K562 (cell line): ENCODE results near the gene KNTC1. TPM values are rescaled to one million over a fixed set of nuclear protein-coding genes. Genes with fewer than 3 reads are reported as not detected.

Experiments used
- ATAC-seq: fragments of 200-7000 bp; cut with Tn5 transposase; 3 replicates; pipeline ENCODE4 v1.9.1; 2020; ENCODE audit warnings: moderate library complexity
- BruUV-seq: library from RNA; stranded (reverse); fragments of 400-500 nt; replicated peaks from 2 replicates; lab custom pipeline; 2021; lab: Mats Ljungman, UMichigan
- CTCF ChIA-PET: fragments of 300-600 bp; formaldehyde crosslinking; extraction: SDS; loops from one replicate; lab custom pipeline; 2021; ENCODE audit warnings: low intra/inter-chr PET ratio; lab: Yijun Ruan, JAX
- POLR2A ChIA-PET: fragments of 300-600, 350-650 bp; sonication (Branson Sonifier 250); formaldehyde crosslinking; extraction: SDS; loops from one replicate; lab custom pipeline; 2021; ENCODE audit warnings: antibody characterized with exemption, inconsistent platforms; lab: Yijun Ruan, JAX
- DNase-seq, 4 experiments: peaks; one replicate each; pipeline versions ENCODE4 v3.0.0 to v3.0.0-alpha.2; 2011 to 2018; ENCODE audit warnings: low spot score in 3 of 4, mixed read lengths in 3 of 4; ENCODE audit errors: extremely low read depth in 1 of 4
- FAIRE-seq: peaks from 2 replicates; lab custom pipeline; 2011; peaks lifted over from hg19 to GRCh38; lab: Jason Lieb, UNC
- H2AFZ ChIP-seq: 2 replicates; pipeline ENCODE4 v1.6.0; 2011; ENCODE audit warnings: low read depth, low read length, control low read depth, inconsistent platforms
- H3K27ac ChIP-seq: fragments of 200-600 bp; 3 replicates; pipeline ENCODE4 v1.8.0; 2011; ENCODE audit warnings: low read depth, mild to moderate bottlenecking, control low read depth, inconsistent platforms, low read length, moderate library complexity, mixed read lengths; ENCODE audit errors: extremely low read depth
- H3K27me3 ChIP-seq, 2 experiments: fragments of 300-600 bp in 1 of 2; 2 replicates in 1 of 2; 3 replicates in 1 of 2; pipeline versions ENCODE4 v1.6.0 to v1.8.0; 2011; ENCODE audit warnings: inconsistent platforms in 2 of 2, low read length in 2 of 2, mild to moderate bottlenecking in 1 of 2, mixed read lengths in 1 of 2, moderate library complexity in 1 of 2; ENCODE audit not compliant: control insufficient read depth in 2 of 2, insufficient read depth in 2 of 2
- H3K36me3 ChIP-seq: fragments of 300-600 bp; 3 replicates; pipeline ENCODE4 v1.8.0; 2011; ENCODE audit warnings: mild to moderate bottlenecking, low read length, inconsistent platforms; ENCODE audit not compliant: control insufficient read depth, insufficient read depth
- H3K4me1 ChIP-seq, 2 experiments: fragments of 200-600 bp in 1 of 2; replicated peaks in 1 of 2; 2 replicates in 1 of 2; 3 replicates in 1 of 2; pipeline versions ENCODE4 v1.5.1 to v1.8.0; 2011; ENCODE audit warnings: inconsistent platforms in 2 of 2, low read length in 2 of 2, mild to moderate bottlenecking in 1 of 2, mixed read lengths in 1 of 2, moderate library complexity in 1 of 2; ENCODE audit not compliant: control insufficient read depth in 2 of 2, insufficient read depth in 2 of 2
- H3K4me2 ChIP-seq: 2 replicates; pipeline ENCODE4 v1.6.1; 2011; ENCODE audit warnings: low read length, control low read depth, inconsistent platforms, mixed read lengths; ENCODE audit not compliant: insufficient read depth
- H3K4me3 ChIP-seq: fragments of 200-600 bp; sonication (generic), shearing (Covaris generic); 2 replicates; pipeline ENCODE4 v1.5.1; 2016; ENCODE audit warnings: control low read depth, inconsistent platforms
- H3K79me2 ChIP-seq: fragments of 200-600 bp; 3 replicates; pipeline ENCODE4 v1.8.0; 2011; ENCODE audit warnings: low read length, inconsistent platforms; ENCODE audit not compliant: control insufficient read depth, insufficient read depth
- H3K9ac ChIP-seq, 2 experiments: 2 replicates each; pipeline versions ENCODE4 v1.6.0 to v1.6.1; 2011; ENCODE audit warnings: low read depth in 2 of 2, low read length in 2 of 2, control low read depth in 1 of 2, inconsistent platforms in 1 of 2, mild to moderate bottlenecking in 1 of 2, mixed read lengths in 1 of 2; ENCODE audit not compliant: insufficient read depth in 1 of 2
- H3K9me1 ChIP-seq: one replicate; pipeline ENCODE4 v1.6.0; 2011; ENCODE audit warnings: inconsistent platforms, mild to moderate bottlenecking, low read length, moderate library complexity; ENCODE audit not compliant: control insufficient read depth, insufficient read depth
- H3K9me3 ChIP-seq: replicated peaks from 2 replicates; pipeline ENCODE4 v1.5.1; 2011; ENCODE audit warnings: low read depth, low read length, inconsistent platforms; ENCODE audit not compliant: control insufficient read depth, insufficient read depth
- H4K20me1 ChIP-seq: replicated peaks from 2 replicates; pipeline ENCODE4 v1.6.1; 2011; ENCODE audit warnings: low read length, inconsistent platforms, mixed read lengths; ENCODE audit not compliant: control insufficient read depth, insufficient read depth
- E2F8 ChIP-seq: fragments of 450-650 bp; IDR thresholded peaks from 2 replicates; pipeline ENCODE4 v1.7.1; 2018; ENCODE audit warnings: mild to moderate bottlenecking, low read depth; ENCODE audit not compliant: partially characterized antibody
- PHF8 ChIP-seq: fragments of 200-600 bp; sonication (generic); IDR thresholded peaks from 2 replicates; pipeline ENCODE4 v1.6.1; 2012; ENCODE audit warnings: mixed run types, mild to moderate bottlenecking, inconsistent platforms, low read length, moderate library complexity, borderline replicate concordance
- POLR2H ChIP-seq: IDR thresholded peaks from 2 replicates; pipeline ENCODE4 v1.6.1; 2016; ENCODE audit warnings: missing genetic modification characterization, low read depth, mild to moderate bottlenecking, control low read depth, missing compliant biosample characterization, moderate library complexity
- SRF ChIP-seq, 2 experiments: fragments of 250-450, 450-650 bp in 1 of 2; sonication (Bioruptor Pico) in 1 of 2; sonication (generic) in 1 of 2; formaldehyde crosslinking; IDR thresholded peaks; 2 replicates each; pipeline versions ENCODE4 v1.5.0 to v1.5.1; 2020 to 2022; ENCODE audit warnings: mild to moderate bottlenecking in 1 of 2, missing genetic modification reagents in 1 of 2
- WGBS: fragments of 100-300 bp; shearing (Covaris generic); methylation state at CpG from one replicate; pipeline ENCODE4 v1.1.6; 2016; ENCODE audit warnings: low coverage, mixed read lengths; ENCODE audit not compliant: insufficient coverage; ENCODE audit errors: missing lambda C conversion rate; 5-methylcytosine and 5-hydroxymethylcytosine counted together
- in situ Hi-C: fragments of 300-500 bp; cut with MboI; formaldehyde crosslinking; loops from 4 replicates; pipeline ENCODE4 v1.15.0; 2018; ENCODE audit warnings: inconsistent platforms, mixed read lengths
- intact Hi-C: fragments of 100-400 bp; cut with micrococcal nuclease; formaldehyde crosslinking; loops from 2 replicates; pipeline ENCODE4 v1.14.2; 2022
- polyA plus RNA-seq, 8 experiments: library from polyadenylated mRNA; depleted of rRNA in 4 of 8; stranded (reverse) in 5 of 8; unstranded in 3 of 8; fragments of >200 nt; fragmentation: Nextera tagmentation in 2 of 8; fragmentation: Illumina TruSeq in 1 of 8; extraction: Ambion mirVana in 2 of 8; extraction: Trizol in 1 of 8; gene quantifications; 2 replicates each; pipeline versions ENCODE4 v1.2.1 to v1.2.3, GENCODE V29; 2011 to 2014; ENCODE audit warnings: inconsistent platforms in 1 of 8, missing spikeins in 1 of 8
- total RNA-seq, 7 experiments: library from RNA; depleted of rRNA in 6 of 7; stranded (reverse); fragments of >200 nt in 6 of 7; fragmentation: Illumina TruSeq in 2 of 7; extraction: Trizol in 2 of 7; gene quantifications; 2 replicates each; pipeline versions ENCODE4 v1.2.1 to v1.2.3, GENCODE V29; 2011 to 2021; ENCODE audit warnings: low replicate concordance in 1 of 7

The KNTC1 gene
- total and polyA plus RNA-seq, 9 of the 15 experiments (the other 6 are each of a cell fraction or from before 2014, with no cell fraction given): 38.9 to 135 (median 99.6) TPM

- H3K4me1 ChIP-seq: peaks cover 5 to 6% of the 10 kb centered on the region in 2 experiments; a peak in 3 of 5 replicates
- H3K4me2 ChIP-seq: no peak overlapping the region
- CTCF ChIA-PET: no interaction called here
- intact Hi-C loops: no loop called here
- no peaks in the 10 kb centered on the region for H4K20me1 ChIP-seq
- no peak for FAIRE-seq
- 85% methylated on average over 3 of the region's 3 CpGs for WGBS
- no peak for DNase-seq
- H3K27me3 ChIP-seq: no peaks in the 10 kb centered on the region
- TF ChIP-seq E2F8 (peak; percentile 10), PHF8 (no peak), SRF (CRISPR knock-in tag; IDR thresholded peaks at IDR 0.05) (peak in 1 of 2 experiments; percentile 82; a peak in 1 of 4 replicates), POLR2H (tag) (peak; percentile 43; the same call in 1 of the 2 replicates)
- H3K9me1 ChIP-seq: no peaks in the 10 kb centered on the region
- H3K9me3 ChIP-seq: no peaks in the 10 kb centered on the region
- no peak overlapping the region for H2AFZ ChIP-seq
- in situ Hi-C loops: no loop called here
- no peak overlapping the region for H3K4me3 ChIP-seq
- peaks cover 25% of the 10 kb centered on the region for H3K79me2 ChIP-seq
- ATAC-seq: no peak
- H3K27ac ChIP-seq: 0 out of 3 replicates have a peak overlapping the region, but pooled peaks have one; percentile 8
- no peak overlapping the region for H3K9ac ChIP-seq
- H3K36me3 ChIP-seq: peaks cover 57% of the 10 kb centered on the region
- POLR2A ChIA-PET: interaction anchor here (0.6 to 8.1 kb wide), 10 partner anchors 7 to 167 kb away, joined by 3 to 96 read pairs (median 4); partner anchors contain the start of genes KNTC1 and RSRC2
- no TSS peak for BruUV-seq
Observed at GRCh38 chr12:122503147-122503751, 23.8 kb upstream of the KNTC1 start.
